ENCODE measurements around the gene EPS8.
"Not testable (repeated sequence)": the region's sequence is repeated elsewhere in the genome, so short reads cannot be mapped to it uniquely, and the experiment has no call there.

Gene EPS8

DNA sequence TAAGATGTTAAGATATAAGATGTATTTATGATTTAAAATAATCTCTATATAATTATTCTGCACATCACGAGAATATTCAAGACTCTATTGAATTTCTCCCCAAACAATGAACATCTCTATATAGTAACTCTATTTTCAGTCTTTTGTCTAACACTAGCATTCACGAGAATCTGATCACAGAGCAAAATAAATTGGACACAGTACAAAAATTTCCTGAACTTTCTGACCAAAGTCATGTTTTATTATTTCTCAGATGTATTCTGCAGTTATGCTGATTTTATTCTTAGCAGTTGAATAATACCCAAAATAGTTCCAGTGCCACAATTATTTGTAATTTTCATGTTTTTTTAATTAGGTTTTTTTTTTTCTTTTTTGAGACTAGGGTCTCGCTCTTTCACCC lies 19.6 kb downstream of the EPS8 start:
- H3K79me2 ChIP-seq (ENCODE audit: insufficient read depth, low read length) = no peaks in the 10 kb centered on the region
- no peak overlapping the region for H3K27ac ChIP-seq (ENCODE audit: low read length)
- H3K4me3 ChIP-seq (ENCODE audit: low read depth in 1 of 2, low read length in 2 of 2) = no peak overlapping the region
- no peaks in the 10 kb centered on the region for H3K9me3 ChIP-seq (ENCODE audit: insufficient read depth, low read length, severe bottlenecking)
- H3K4me2 ChIP-seq (ENCODE audit: insufficient read depth, low read length) = no peak overlapping the region
- H4K20me1 ChIP-seq (ENCODE audit: insufficient read depth, low read length) = no peaks in the 10 kb centered on the region
- H3K9ac ChIP-seq (ENCODE audit: low read depth, low read length) = no peak overlapping the region
- no peaks in the 10 kb centered on the region for H3K27me3 ChIP-seq (ENCODE audit: insufficient read depth, low read length, poor library complexity)
- DNase-seq (no peak), ATAC-seq (ENCODE audit: insufficient read depth, low read depth) (no peak)
- H2AFZ ChIP-seq (ENCODE audit: low read depth, low read length) = no peak overlapping the region
- H3K36me3 ChIP-seq (ENCODE audit: insufficient read depth, low read length) = no peaks in the 10 kb centered on the region
- TF ChIP-seq EZH2 (IDR thresholded peaks at IDR 0.05; ENCODE audit: borderline replicate concordance, low read depth, low read length, severe bottlenecking) = no peak
- no peaks in the 10 kb centered on the region for H3K4me1 ChIP-seq (ENCODE audit: insufficient read depth, low read length)

DNA sequence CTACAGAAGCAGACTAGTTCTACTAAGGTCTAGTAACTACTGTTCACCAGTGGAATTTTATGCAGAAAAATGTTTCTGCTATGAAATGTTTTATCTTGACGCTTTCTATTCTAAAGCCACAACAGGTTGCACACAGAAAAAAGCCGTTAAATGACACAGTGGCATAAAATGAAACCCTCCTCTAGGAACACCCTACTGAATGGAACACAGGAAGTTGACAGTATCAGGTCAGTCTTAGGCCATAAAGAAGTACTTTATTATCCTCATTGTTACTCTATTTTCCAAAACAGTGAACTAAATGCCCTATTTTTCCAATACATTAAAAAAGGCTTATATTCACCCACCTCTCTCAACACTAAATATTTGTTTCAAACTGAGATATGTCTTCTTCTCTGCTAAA lies 21.9 kb downstream of the EPS8 start:
- Histone ChIP-seq H3K9ac (ENCODE audit: low read depth, low read length) (no peak overlapping the region), H3K27ac (ENCODE audit: low read length) (no peak overlapping the region), H3K4me2 (ENCODE audit: insufficient read depth, low read length) (no peak overlapping the region), H3K27me3 (ENCODE audit: insufficient read depth, low read length, poor library complexity) (no peaks in the 10 kb centered on the region), H3K4me1 (ENCODE audit: insufficient read depth, low read length) (no peaks in the 10 kb centered on the region), H3K4me3 (ENCODE audit: low read depth in 1 of 2, low read length in 2 of 2) (no peak overlapping the region), H3K79me2 (ENCODE audit: insufficient read depth, low read length) (no peaks in the 10 kb centered on the region), H2AFZ (ENCODE audit: low read depth, low read length) (no peak overlapping the region), H3K9me3 (ENCODE audit: insufficient read depth, low read length, severe bottlenecking) (no peaks in the 10 kb centered on the region), H3K36me3 (ENCODE audit: insufficient read depth, low read length) (no peaks in the 10 kb centered on the region), H4K20me1 (ENCODE audit: insufficient read depth, low read length) (no peaks in the 10 kb centered on the region)
- TF ChIP-seq, protein P1, sequence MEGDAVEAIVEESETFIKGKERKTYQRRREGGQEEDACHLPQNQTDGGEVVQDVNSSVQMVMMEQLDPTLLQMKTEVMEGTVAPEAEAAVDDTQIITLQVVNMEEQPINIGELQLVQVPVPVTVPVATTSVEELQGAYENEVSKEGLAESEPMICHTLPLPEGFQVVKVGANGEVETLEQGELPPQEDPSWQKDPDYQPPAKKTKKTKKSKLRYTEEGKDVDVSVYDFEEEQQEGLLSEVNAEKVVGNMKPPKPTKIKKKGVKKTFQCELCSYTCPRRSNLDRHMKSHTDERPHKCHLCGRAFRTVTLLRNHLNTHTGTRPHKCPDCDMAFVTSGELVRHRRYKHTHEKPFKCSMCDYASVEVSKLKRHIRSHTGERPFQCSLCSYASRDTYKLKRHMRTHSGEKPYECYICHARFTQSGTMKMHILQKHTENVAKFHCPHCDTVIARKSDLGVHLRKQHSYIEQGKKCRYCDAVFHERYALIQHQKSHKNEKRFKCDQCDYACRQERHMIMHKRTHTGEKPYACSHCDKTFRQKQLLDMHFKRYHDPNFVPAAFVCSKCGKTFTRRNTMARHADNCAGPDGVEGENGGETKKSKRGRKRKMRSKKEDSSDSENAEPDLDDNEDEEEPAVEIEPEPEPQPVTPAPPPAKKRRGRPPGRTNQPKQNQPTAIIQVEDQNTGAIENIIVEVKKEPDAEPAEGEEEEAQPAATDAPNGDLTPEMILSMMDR (IDR thresholded peaks at IDR 0.05; ENCODE audit: borderline replicate concordance, extremely low read depth, low read length, poor library complexity, severe bottlenecking) = no peak
- TF ChIP-seq EZH2 (IDR thresholded peaks at IDR 0.05; ENCODE audit: borderline replicate concordance, low read depth, low read length, severe bottlenecking) = no peak
- DNase-seq = no peak
- ATAC-seq (ENCODE audit: insufficient read depth, low read depth) = no peak

DNA sequence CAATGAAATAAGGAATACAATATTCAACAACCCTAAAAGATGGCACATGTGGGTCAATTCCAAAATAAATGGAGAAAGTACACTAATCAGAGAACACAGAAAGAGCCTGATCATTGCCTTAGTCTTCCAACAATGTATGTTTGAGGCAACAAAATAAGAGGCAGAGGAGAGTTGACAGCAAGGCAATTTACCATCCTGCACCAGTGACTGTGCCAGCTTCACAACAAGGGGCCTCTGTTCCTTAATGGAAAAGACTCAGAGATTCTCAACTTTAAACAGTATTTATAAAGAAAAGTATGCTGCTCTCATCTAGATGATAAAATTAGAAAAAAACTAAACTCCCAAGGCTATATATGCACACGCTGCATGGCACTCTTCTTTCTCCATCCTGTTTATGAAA lies 25.9 kb downstream of the EPS8 start:
- TF ChIP-seq, protein P1 (IDR thresholded peaks at IDR 0.05; ENCODE audit: borderline replicate concordance, extremely low read depth, low read length, poor library complexity, severe bottlenecking) = no peak
- TF ChIP-seq EZH2 (IDR thresholded peaks at IDR 0.05; ENCODE audit: borderline replicate concordance, low read depth, low read length, severe bottlenecking) = no peak
- Histone ChIP-seq H3K79me2 (ENCODE audit: insufficient read depth, low read length) (no peaks in the 10 kb centered on the region), H3K27ac (ENCODE audit: low read length) (no peak overlapping the region), H3K36me3 (ENCODE audit: insufficient read depth, low read length) (no peaks in the 10 kb centered on the region), H3K9me3 (ENCODE audit: insufficient read depth, low read length, severe bottlenecking) (no peaks in the 10 kb centered on the region), H3K4me3 (ENCODE audit: low read depth in 1 of 2, low read length in 2 of 2) (no peak overlapping the region), H3K4me2 (ENCODE audit: insufficient read depth, low read length) (no peak overlapping the region), H3K27me3 (ENCODE audit: insufficient read depth, low read length, poor library complexity) (no peaks in the 10 kb centered on the region), H4K20me1 (ENCODE audit: insufficient read depth, low read length) (no peaks in the 10 kb centered on the region), H2AFZ (ENCODE audit: low read depth, low read length) (no peak overlapping the region), H3K4me1 (ENCODE audit: insufficient read depth, low read length) (no peaks in the 10 kb centered on the region), H3K9ac (ENCODE audit: low read depth, low read length) (no peak overlapping the region)
- DNase-seq (no peak), ATAC-seq (ENCODE audit: insufficient read depth, low read depth) (no peak)

DNA sequence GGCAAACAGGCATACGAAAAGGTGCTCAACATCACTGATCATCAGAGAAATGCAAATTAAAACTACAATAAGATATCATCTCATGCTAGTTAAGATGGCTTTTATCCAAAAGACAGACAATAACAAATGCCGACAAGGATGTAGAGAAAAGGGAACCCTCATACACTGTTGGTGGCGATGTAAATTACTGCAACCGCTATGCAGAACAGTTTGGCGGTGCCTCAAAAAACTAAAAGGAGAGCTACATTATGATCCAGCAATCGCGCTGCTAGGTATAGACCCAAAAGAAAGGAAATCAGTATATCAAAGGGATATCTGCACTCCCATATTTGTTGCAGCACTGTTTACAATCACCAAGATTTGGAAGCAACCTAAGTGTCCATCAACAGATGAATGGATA lies 27.0 kb downstream of the EPS8 start:
- H3K36me3 ChIP-seq (ENCODE audit: insufficient read depth, low read length); H3K9me3 ChIP-seq (ENCODE audit: insufficient read depth, low read length, severe bottlenecking); H2AFZ ChIP-seq (ENCODE audit: low read depth, low read length); ATAC-seq (ENCODE audit: insufficient read depth, low read depth); DNase-seq; H3K79me2 ChIP-seq (ENCODE audit: insufficient read depth, low read length); H4K20me1 ChIP-seq (ENCODE audit: insufficient read depth, low read length); H3K4me2 ChIP-seq (ENCODE audit: insufficient read depth, low read length); H3K4me1 ChIP-seq (ENCODE audit: insufficient read depth, low read length); H3K27me3 ChIP-seq (ENCODE audit: insufficient read depth, low read length, poor library complexity); H3K4me3 ChIP-seq (ENCODE audit: low read depth in 1 of 2, low read length in 2 of 2); H3K27ac ChIP-seq (ENCODE audit: low read length); H3K9ac ChIP-seq (ENCODE audit: low read depth, low read length): not testable (repeated sequence)

All from DND-41 (cell line).